Fibroblast of lung (primary cell): ENCODE results near the gene CCDC70. TPM values are rescaled to one million over a fixed set of nuclear protein-coding genes. Genes with fewer than 3 reads are reported as not detected.
A peak's percentile ranks its signal among the peaks of the same experiment; 100 is the strongest.

Experiments used
- DNase-seq, 2 donors: peaks; one replicate each; pipeline versions ENCODE4 v3.0.0 to v3.0.0-alpha.2; 2010; ENCODE audit warnings: low read depth in 2 of 2
- H2AFZ ChIP-seq: 2 replicates; pipeline ENCODE4 v1.5.1; 2012; ENCODE audit warnings: low read length, control low read depth, inconsistent platforms
- H3K27ac ChIP-seq: 2 replicates; pipeline ENCODE4 v1.5.1; 2011; ENCODE audit warnings: low read length, control low read depth; ENCODE audit not compliant: insufficient read depth
- H3K27me3 ChIP-seq: 2 replicates; pipeline ENCODE4 v1.5.1; 2011; ENCODE audit warnings: mild to moderate bottlenecking, low read length; ENCODE audit not compliant: control insufficient read depth, insufficient read depth
- H3K36me3 ChIP-seq: 2 replicates; pipeline ENCODE4 v1.5.1; 2011; ENCODE audit warnings: low read length; ENCODE audit not compliant: control insufficient read depth, insufficient read depth
- H3K4me1 ChIP-seq: 2 replicates; pipeline ENCODE4 v1.5.1; 2011; ENCODE audit warnings: low read length; ENCODE audit not compliant: control insufficient read depth, insufficient read depth; ENCODE audit errors: extremely low read depth
- H3K4me2 ChIP-seq: 2 replicates; pipeline ENCODE4 v1.5.1; 2011; ENCODE audit warnings: low read length, control low read depth; ENCODE audit not compliant: insufficient read depth; ENCODE audit errors: extremely low read depth
- H3K4me3 ChIP-seq, 4 experiments: fragments of 200-600 bp in 1 of 4; sonication (generic) in 1 of 4; replicated peaks in 1 of 4; 2 replicates each; pipeline ENCODE4 v1.5.1; 2011 to 2016; ENCODE audit warnings: low read length in 4 of 4, low read depth in 3 of 4, mild to moderate bottlenecking in 3 of 4, control low read depth in 2 of 4, inconsistent platforms in 1 of 4, mixed read lengths in 1 of 4; ENCODE audit not compliant: insufficient read depth in 1 of 4; ENCODE audit errors: control extremely low read depth in 1 of 4
- H3K79me2 ChIP-seq: 2 replicates; pipeline ENCODE4 v1.5.1; 2012; ENCODE audit warnings: mild to moderate bottlenecking, low read length, inconsistent platforms; ENCODE audit not compliant: control insufficient read depth, insufficient read depth
- H3K9ac ChIP-seq: 2 replicates; pipeline ENCODE4 v1.5.1; 2011; ENCODE audit warnings: mild to moderate bottlenecking, low read length, control low read depth; ENCODE audit not compliant: insufficient read depth
- H3K9me3 ChIP-seq: 2 replicates; pipeline ENCODE4 v1.5.1; 2012; ENCODE audit warnings: low read depth, low read length; ENCODE audit not compliant: control insufficient read depth, insufficient read depth
- H4K20me1 ChIP-seq: 2 replicates; pipeline ENCODE4 v1.5.1; 2011; ENCODE audit warnings: low read length; ENCODE audit not compliant: control insufficient read depth, insufficient read depth; ENCODE audit errors: extremely low read depth
- EZH2 ChIP-seq: IDR thresholded peaks from 2 replicates; pipeline ENCODE4 v1.5.1; 2012; ENCODE audit warnings: low read length, control low read depth, mild to moderate bottlenecking; ENCODE audit errors: missing control alignments
- polyA plus RNA-seq, 2 donors: library from polyadenylated mRNA; depleted of rRNA in 1 of 2; stranded (reverse) in 1 of 2; unstranded in 1 of 2; fragments of >200 nt; gene quantifications; 2 replicates each; pipeline ENCODE4 v1.2.1, GENCODE V29; 2011 to 2012; ENCODE audit warnings: missing spikeins in 1 of 2
- total RNA-seq: library from RNA; depleted of rRNA; stranded (reverse); fragments of >200 nt; gene quantifications from 2 replicates; pipeline ENCODE4 v1.2.1, GENCODE V29; 2014
- TF ChIP-seq, protein P1 (sequence below), 2 donors: IDR thresholded peaks in 1 of 2; conservative IDR thresholded peaks in 1 of 2; 1 replicate in 1 of 2; 2 replicates in 1 of 2; pipeline ENCODE4 v1.5.1; 2011 to 2012; ENCODE audit warnings: low read length in 2 of 2, control low read depth in 1 of 2, inconsistent platforms in 1 of 2, low read depth in 1 of 2, mild to moderate bottlenecking in 1 of 2

Gene CCDC70
- total and polyA plus RNA-seq, 2 donors (not counting 1 experiment from before 2014, with no cell fraction given) = not detected

DNA sequence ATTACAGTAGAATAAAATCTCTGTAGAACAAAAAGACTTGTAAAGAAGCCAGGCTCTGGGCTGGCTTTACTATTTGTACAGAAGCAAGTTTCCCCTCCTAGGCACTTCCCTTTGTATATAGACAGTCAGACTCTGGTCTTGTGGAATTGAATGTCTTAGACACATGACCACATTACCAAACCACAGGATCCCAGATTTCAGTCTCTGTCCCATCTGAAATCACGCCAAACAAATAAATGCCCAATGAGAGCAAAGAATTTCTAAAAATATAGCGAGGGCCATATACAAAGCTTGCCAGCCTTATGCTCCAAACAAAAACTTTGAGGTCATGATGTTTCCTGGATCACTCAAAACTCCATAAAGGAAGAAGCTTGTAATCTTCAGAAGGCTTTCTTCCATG is 23.9 kb downstream of the CCDC70 start:
- no peak overlapping the region for H3K4me2 ChIP-seq
- H3K36me3 ChIP-seq = no peaks in the 10 kb centered on the region
- H3K4me3 ChIP-seq = no peak overlapping the region
- no peaks in the 10 kb centered on the region for H3K9me3 ChIP-seq
- TF ChIP-seq EZH2 = no peak
- TF ChIP-seq, protein P1, sequence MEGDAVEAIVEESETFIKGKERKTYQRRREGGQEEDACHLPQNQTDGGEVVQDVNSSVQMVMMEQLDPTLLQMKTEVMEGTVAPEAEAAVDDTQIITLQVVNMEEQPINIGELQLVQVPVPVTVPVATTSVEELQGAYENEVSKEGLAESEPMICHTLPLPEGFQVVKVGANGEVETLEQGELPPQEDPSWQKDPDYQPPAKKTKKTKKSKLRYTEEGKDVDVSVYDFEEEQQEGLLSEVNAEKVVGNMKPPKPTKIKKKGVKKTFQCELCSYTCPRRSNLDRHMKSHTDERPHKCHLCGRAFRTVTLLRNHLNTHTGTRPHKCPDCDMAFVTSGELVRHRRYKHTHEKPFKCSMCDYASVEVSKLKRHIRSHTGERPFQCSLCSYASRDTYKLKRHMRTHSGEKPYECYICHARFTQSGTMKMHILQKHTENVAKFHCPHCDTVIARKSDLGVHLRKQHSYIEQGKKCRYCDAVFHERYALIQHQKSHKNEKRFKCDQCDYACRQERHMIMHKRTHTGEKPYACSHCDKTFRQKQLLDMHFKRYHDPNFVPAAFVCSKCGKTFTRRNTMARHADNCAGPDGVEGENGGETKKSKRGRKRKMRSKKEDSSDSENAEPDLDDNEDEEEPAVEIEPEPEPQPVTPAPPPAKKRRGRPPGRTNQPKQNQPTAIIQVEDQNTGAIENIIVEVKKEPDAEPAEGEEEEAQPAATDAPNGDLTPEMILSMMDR (conservative IDR thresholded peaks at IDR 0.05 in 1 of 2, IDR thresholded peaks at IDR 0.05 in 1 of 2; ENCODE audit: low read depth in 1 of 2, low read length in 2 of 2) = no peak
- peaks cover 5% of the 10 kb centered on the region for H3K27me3 ChIP-seq
- H3K79me2 ChIP-seq = no peaks in the 10 kb centered on the region
- H2AFZ ChIP-seq = no peak overlapping the region
- no peak overlapping the region for H3K27ac ChIP-seq
- no peaks in the 10 kb centered on the region for H3K4me1 ChIP-seq
- no peak for DNase-seq
- no peak overlapping the region for H3K9ac ChIP-seq
- no peaks in the 10 kb centered on the region for H4K20me1 ChIP-seq

DNA sequence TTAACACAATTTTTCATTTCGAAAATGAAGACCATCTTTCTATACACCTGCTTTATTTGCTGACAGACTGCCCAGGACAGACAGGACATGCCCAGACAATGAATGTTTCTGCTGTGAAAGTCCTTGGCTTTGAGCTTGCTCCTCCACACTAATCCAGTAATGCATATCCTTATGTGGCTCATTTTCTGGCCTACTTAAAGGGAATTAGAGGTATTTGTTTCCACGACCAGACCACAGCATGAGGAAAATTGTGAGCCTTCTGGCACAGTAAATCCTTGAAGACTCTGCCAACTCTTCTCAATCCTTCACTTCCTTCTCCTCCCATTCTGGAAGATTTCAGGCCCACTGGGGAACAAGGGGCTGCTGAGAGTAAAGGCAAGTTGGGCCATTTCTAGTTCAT is 25.7 kb downstream of the CCDC70 start:
- no peak overlapping the region for H2AFZ ChIP-seq
- H3K36me3 ChIP-seq = no peaks in the 10 kb centered on the region
- no peaks in the 10 kb centered on the region for H3K9me3 ChIP-seq
- no peak overlapping the region for H3K9ac ChIP-seq
- TF ChIP-seq, protein P1 (conservative IDR thresholded peaks at IDR 0.05 in 1 of 2, IDR thresholded peaks at IDR 0.05 in 1 of 2; ENCODE audit: low read depth in 1 of 2, low read length in 2 of 2) = no peak
- TF ChIP-seq EZH2 = no peak
- no peaks in the 10 kb centered on the region for H3K27me3 ChIP-seq
- DNase-seq = peak in 1 of 2 donors; percentile 3
- H4K20me1 ChIP-seq = no peaks in the 10 kb centered on the region
- no peak overlapping the region for H3K27ac ChIP-seq
- H3K4me1 ChIP-seq = no peaks in the 10 kb centered on the region
- no peak overlapping the region for H3K4me2 ChIP-seq
- no peaks in the 10 kb centered on the region for H3K79me2 ChIP-seq
- H3K4me3 ChIP-seq = no peak overlapping the region

DNA sequence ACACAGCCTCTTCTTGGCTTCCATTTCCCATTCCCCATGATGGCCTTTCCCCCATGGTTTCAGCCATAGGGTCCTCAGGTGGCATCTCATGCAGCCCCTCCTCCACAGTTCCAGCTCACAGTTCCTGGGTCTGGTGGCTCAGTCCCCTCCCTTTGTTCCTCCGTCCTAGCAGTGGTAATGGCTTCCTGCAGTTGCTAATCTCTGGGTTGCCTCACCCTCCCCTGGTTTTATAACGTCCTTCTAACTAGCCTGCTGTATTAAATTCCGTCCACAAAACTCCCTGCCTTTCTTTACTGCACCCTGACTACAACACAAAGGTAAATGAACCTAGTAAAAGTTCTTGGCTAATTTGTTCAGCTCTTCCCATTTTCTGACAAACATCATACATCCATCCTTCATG is 30.9 kb downstream of the CCDC70 start:
- H4K20me1 ChIP-seq = no peaks in the 10 kb centered on the region
- H3K4me3 ChIP-seq = no peak overlapping the region
- no peak for DNase-seq
- no peaks in the 10 kb centered on the region for H3K9me3 ChIP-seq
- no peak overlapping the region for H3K9ac ChIP-seq
- H3K4me2 ChIP-seq = no peak overlapping the region
- no peak for TF ChIP-seq EZH2
- TF ChIP-seq, protein P1 (conservative IDR thresholded peaks at IDR 0.05 in 1 of 2, IDR thresholded peaks at IDR 0.05 in 1 of 2; ENCODE audit: low read depth in 1 of 2, low read length in 2 of 2) = no peak
- no peaks in the 10 kb centered on the region for H3K79me2 ChIP-seq
- no peak overlapping the region for H2AFZ ChIP-seq
- H3K36me3 ChIP-seq = no peaks in the 10 kb centered on the region
- H3K4me1 ChIP-seq = no peaks in the 10 kb centered on the region
- H3K27ac ChIP-seq = no peak overlapping the region
- peaks cover 2% of the 10 kb centered on the region for H3K27me3 ChIP-seq
